Ishikawa (cell line): Measurements from ENCODE around the gene CD180.

Experiments used
- CEBPB ChIP-seq: IDR thresholded peaks from 2 replicates; pipeline ENCODE4 v1.6.1; 2012
- CREB1 ChIP-seq: IDR thresholded peaks from 2 replicates; pipeline ENCODE4 v1.6.1; 2012; ENCODE audit warnings: low read depth
- EGR1 ChIP-seq: IDR thresholded peaks from 2 replicates; pipeline ENCODE4 v1.6.1; 2012
- EP300 ChIP-seq: IDR thresholded peaks from 2 replicates; pipeline ENCODE4 v1.6.1; 2012; ENCODE audit warnings: borderline replicate concordance
- FOXM1 ChIP-seq: IDR thresholded peaks from 2 replicates; pipeline ENCODE4 v1.6.1; 2012; ENCODE audit warnings: low read depth, borderline replicate concordance
- MAX ChIP-seq: IDR thresholded peaks from 2 replicates; pipeline ENCODE4 v1.6.1; 2012
- NFIC ChIP-seq: IDR thresholded peaks from 2 replicates; pipeline ENCODE4 v1.6.1; 2012
- RAD21 ChIP-seq: IDR thresholded peaks from 2 replicates; pipeline ENCODE4 v1.6.1; 2012; ENCODE audit warnings: low read depth
- REST ChIP-seq: IDR thresholded peaks from 2 replicates; pipeline ENCODE4 v1.6.1; 2012; ENCODE audit warnings: low read depth, mild to moderate bottlenecking
- TAF1 ChIP-seq: IDR thresholded peaks from 2 replicates; pipeline ENCODE4 v1.6.1; 2012; ENCODE audit warnings: low read depth, mild to moderate bottlenecking
- TCF12 ChIP-seq: IDR thresholded peaks from 2 replicates; pipeline ENCODE4 v1.6.1; 2012; ENCODE audit warnings: low read depth
- TEAD4 ChIP-seq: IDR thresholded peaks from 2 replicates; pipeline ENCODE4 v1.6.1; 2012
- USF1 ChIP-seq: IDR thresholded peaks from 2 replicates; pipeline ENCODE4 v1.6.1; 2012
- YY1 ChIP-seq: IDR thresholded peaks from 2 replicates; pipeline ENCODE4 v1.6.1; 2012; ENCODE audit warnings: low read depth
- ZBTB7A ChIP-seq: IDR thresholded peaks from 2 replicates; pipeline ENCODE4 v1.6.1; 2012; ENCODE audit warnings: low read depth

Gene CD180

GRCh38 chr5:67199859-67200258 lies 3.3 kb upstream of the CD180 start:
- TF ChIP-seq MAX, result no peak

GRCh38 chr5:67198917-67199316 lies 2.3 kb upstream of the CD180 start:
- TF ChIP-seq TCF12, result no peak
- no peak for TF ChIP-seq NFIC
- TF ChIP-seq TEAD4, result no peak
- no peak for TF ChIP-seq EP300
- no peak for TF ChIP-seq CREB1
- TF ChIP-seq RAD21, result no peak
- TF ChIP-seq EGR1, result no peak
- no peak for TF ChIP-seq TAF1
- no peak for TF ChIP-seq USF1
- TF ChIP-seq CEBPB, result no peak
- no peak for TF ChIP-seq REST
- no peak for TF ChIP-seq YY1
- no peak for TF ChIP-seq MAX
- TF ChIP-seq ZBTB7A, result no peak
- no peak for TF ChIP-seq FOXM1

- TF ChIP-seq TEAD4 (no peak), FOXM1 (no peak), USF1 (no peak), CEBPB (no peak), CREB1 (no peak), EGR1 (no peak), ZBTB7A (no peak), EP300 (no peak), REST (no peak), RAD21 (no peak)
Observed at GRCh38 chr5:67197536-67197935, 937 bp upstream of the CD180 start.

- TF ChIP-seq CREB1, result no peak
Observed at GRCh38 chr5:67195406-67196275, 958 bp downstream of the CD180 start.

- TF ChIP-seq TCF12 (no peak), ZBTB7A (no peak), USF1 (no peak), EP300 (no peak), REST (no peak), TAF1 (no peak), NFIC (no peak), MAX (no peak), YY1 (no peak), RAD21 (no peak), CEBPB (no peak), EGR1 (no peak), TEAD4 (no peak), FOXM1 (no peak), CREB1 (no peak)
Observed at GRCh38 chr5:67194166-67194565, 2.4 kb downstream of the CD180 start.
